Memory B cell (primary cell): Measurements from ENCODE around the gene JRKL.
"Not testable (repeated sequence)": the region's sequence is repeated elsewhere in the genome, so short reads cannot be mapped to it uniquely, and the experiment has no call there.

Source experiments
- ATAC-seq: fragments of 150-1000 bp; cut with Tn5 transposase; 2 replicates; pipeline ENCODE4 v1.10.0; 2021; ENCODE audit warnings: low read depth, mild to moderate bottlenecking, moderate library complexity
- DNase-seq, 2 donors: peaks; one replicate each; pipeline ENCODE4 v3.0.0; 2022; ENCODE audit warnings: low spot score in 2 of 2
- H3K27ac Mint-ChIP-seq: one replicate; pipeline ENCODE4 v1.8.0; 2022; ENCODE audit warnings: mild to moderate bottlenecking, moderate library complexity, mixed read lengths
- H3K27me3 Mint-ChIP-seq: one replicate; pipeline ENCODE4 v1.8.0; 2022; ENCODE audit warnings: mixed read lengths
- H3K36me3 Mint-ChIP-seq: one replicate; pipeline ENCODE4 v1.8.0; 2022; ENCODE audit warnings: mild to moderate bottlenecking, mixed read lengths
- H3K4me1 Mint-ChIP-seq: one replicate; pipeline ENCODE4 v1.8.0; 2022; ENCODE audit warnings: mixed read lengths
- H3K4me3 Mint-ChIP-seq: one replicate; pipeline ENCODE4 v1.8.0; 2022; ENCODE audit warnings: mild to moderate bottlenecking, moderate library complexity, mixed read lengths
- H3K9me3 Mint-ChIP-seq: one replicate; pipeline ENCODE4 v1.8.0; 2022; ENCODE audit warnings: mixed read lengths

Gene JRKL

DNA sequence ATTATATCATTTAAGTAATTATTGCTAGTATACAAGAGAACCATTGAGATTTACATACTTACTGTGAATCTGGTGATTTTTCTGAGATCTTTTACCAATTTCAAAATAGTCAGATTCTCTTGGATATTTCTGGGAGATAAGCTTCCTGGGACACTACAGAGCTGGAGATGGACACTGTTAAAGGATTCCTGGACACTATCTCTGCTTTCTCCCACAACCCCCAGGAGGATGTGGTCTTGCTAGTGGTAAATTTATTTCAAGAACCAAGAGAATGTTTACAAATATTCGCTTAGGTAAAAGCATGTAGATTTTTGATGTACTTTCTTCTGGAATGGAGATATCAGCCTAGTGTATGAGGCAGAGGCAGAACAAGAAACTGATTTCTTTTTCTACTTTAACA is 13.0 kb upstream of the JRKL start:
- DNase-seq, result no peak
- ATAC-seq, result no peak
- no peaks in the 10 kb centered on the region for H3K9me3 Mint-ChIP-seq
- no peak overlapping the region for H3K4me3 Mint-ChIP-seq
- H3K36me3 Mint-ChIP-seq, result peaks cover 17% of the 10 kb centered on the region
- no peaks in the 10 kb centered on the region for H3K27me3 Mint-ChIP-seq
- peaks cover 4% of the 10 kb centered on the region for H3K4me1 Mint-ChIP-seq
- H3K27ac Mint-ChIP-seq, result no peak overlapping the region

DNA sequence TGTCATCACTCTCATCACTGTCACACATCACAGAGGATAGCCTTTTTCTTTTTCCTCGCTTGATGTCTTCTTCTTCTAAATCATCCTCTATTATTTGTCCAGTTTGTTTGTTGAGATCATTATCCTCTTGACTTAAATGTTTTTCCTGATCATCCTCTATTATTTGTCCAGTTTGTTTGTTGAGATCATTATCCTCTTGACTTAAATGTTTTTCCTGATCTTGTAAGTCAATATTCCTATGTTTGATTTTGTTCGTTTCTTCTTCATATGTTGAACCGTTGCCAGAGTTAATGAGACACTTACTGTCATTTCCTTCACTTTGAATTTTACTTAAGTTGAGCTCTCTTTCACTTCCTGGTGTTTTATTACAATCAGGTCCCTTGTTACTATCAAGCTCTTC is 5.7 kb upstream of the JRKL start:
- Mint-ChIP-seq H3K4me3 (no peak overlapping the region), H3K9me3 (no peaks in the 10 kb centered on the region), H3K4me1 (peaks cover 17% of the 10 kb centered on the region), H3K36me3 (peaks cover 23% of the 10 kb centered on the region), H3K27ac (no peak overlapping the region), H3K27me3 (no peaks in the 10 kb centered on the region)
- DNase-seq (no peak), ATAC-seq (no peak)

DNA sequence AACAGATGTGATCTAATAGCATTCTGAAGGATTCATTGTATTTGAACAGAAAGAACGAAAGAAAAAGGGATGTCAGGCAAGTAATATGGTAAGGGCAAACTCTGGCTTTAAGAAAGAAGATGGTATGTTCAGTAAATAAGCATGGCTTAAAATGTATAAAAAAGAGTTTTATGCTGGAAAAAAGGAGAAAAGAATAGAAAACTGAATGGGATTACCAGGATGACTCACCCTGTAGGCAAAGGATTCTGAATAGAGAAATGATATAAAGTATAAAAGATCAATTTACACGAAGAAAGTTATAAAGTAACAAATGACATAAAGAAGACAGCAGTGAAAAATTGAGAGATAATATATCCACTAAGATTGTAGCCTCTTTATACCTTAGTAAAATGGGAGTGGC is 4.6 kb upstream of the JRKL start:
- no peaks in the 10 kb centered on the region for H3K9me3 Mint-ChIP-seq
- H3K36me3 Mint-ChIP-seq, result peaks cover 18% of the 10 kb centered on the region
- no peaks in the 10 kb centered on the region for H3K27me3 Mint-ChIP-seq
- H3K27ac Mint-ChIP-seq, result no peak overlapping the region
- no peak for DNase-seq
- H3K4me3 Mint-ChIP-seq, result no peak overlapping the region
- no peak for ATAC-seq
- H3K4me1 Mint-ChIP-seq, result peaks cover 17% of the 10 kb centered on the region

DNA sequence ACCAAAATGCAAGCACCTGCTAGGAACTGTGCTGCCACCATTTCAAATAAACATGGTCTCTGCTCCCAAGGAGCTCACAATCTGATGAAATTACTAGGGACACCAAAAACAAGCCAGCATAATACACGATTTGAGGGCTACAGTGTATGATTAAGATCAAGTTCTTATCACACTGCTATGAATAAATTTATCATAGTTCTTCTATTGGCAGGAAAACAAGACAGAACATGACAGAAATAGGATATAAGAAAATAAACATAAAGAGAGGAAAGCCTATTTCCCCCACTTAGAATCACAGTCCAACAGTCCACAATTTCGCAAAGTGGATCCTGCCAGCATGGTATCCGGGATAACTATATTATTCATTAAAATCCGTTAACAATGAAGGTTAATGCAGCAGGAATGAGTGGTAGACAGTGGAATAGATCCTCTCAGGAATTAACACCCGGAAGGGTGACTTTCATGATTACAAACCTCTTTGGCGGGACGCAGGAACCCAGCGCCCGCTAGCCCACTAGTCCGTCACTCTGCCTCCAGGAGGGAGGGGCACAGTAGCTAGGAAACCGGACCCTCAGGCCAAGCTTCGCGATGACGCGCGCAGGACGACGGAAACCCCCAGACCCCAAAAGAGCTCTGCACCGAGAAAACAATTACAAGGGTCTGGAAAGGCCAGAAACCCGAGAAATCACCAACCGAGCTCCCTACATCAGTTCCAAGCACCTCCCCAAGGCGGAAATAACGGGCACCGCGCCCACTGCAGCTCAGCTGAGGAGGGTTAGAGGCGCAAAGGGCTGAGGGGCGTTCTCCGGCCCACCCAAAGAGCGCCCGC is 708 bp upstream of the JRKL start:
- H3K27ac Mint-ChIP-seq, result peak overlapping the region; percentile 80
- DNase-seq (no peak), ATAC-seq (peak; percentile 56)
- peaks cover 7% of the 10 kb centered on the region for H3K36me3 Mint-ChIP-seq
- H3K4me1 Mint-ChIP-seq, result peaks cover 17% of the 10 kb centered on the region
- H3K9me3 Mint-ChIP-seq, result no peaks in the 10 kb centered on the region
- H3K4me3 Mint-ChIP-seq, result peak overlapping the region; percentile 92
- H3K27me3 Mint-ChIP-seq, result no peaks in the 10 kb centered on the region

DNA sequence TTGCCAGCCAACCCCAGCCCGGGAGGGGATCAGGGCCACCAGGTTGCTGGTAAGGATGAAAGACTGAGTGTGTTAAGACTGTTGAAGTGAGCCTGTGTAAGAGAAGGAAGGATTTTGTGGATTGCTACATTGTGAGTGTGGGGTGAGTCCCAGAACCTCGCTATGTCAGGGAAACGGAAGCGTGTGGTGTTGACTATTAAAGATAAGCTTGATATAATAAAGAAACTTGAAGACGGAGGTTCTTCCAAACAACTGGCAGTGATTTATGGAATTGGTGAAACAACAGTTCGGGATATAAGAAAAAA is 627 bp downstream of the JRKL start:
- Mint-ChIP-seq H3K36me3 (no peaks in the 10 kb centered on the region), H3K9me3 (no peaks in the 10 kb centered on the region), H3K27me3 (no peaks in the 10 kb centered on the region), H3K4me3 (peak overlapping the region; percentile 92), H3K27ac (peak overlapping the region; percentile 80), H3K4me1 (peaks cover 10% of the 10 kb centered on the region)
- ATAC-seq (no peak), DNase-seq (no peak)

DNA sequence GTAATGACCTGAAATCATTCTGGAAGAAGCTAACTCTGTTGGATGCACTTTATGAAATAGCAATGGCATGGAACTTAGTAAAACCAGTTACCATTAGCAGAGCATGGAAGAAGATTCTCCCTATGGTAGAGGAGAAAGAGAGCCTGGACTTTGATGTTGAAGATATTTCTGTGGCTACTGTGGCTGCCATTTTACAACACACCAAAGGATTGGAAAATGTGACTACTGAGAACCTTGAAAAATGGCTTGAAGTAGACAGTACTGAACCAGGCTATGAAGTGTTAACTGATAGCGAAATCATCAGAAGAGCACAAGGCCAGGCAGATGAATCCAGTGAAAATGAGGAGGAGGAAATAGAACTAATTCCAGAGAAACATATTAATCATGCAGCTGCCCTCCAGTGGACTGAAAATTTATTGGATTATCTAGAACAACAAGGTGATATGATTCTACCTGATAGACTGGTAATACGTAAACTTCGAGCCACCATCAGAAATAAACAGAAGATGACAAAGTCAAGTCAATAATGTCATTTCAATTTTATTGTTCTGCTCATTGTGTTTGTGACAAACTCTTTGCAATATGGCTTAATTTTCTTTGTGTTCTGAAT is 2.0 kb downstream of the JRKL start:
- ATAC-seq, result no peak
- peaks cover 10% of the 10 kb centered on the region for H3K4me1 Mint-ChIP-seq
- H3K9me3 Mint-ChIP-seq, result no peaks in the 10 kb centered on the region
- no peak overlapping the region for H3K4me3 Mint-ChIP-seq
- peak overlapping the region; percentile 66 for H3K27ac Mint-ChIP-seq
- DNase-seq, result no peak
- H3K36me3 Mint-ChIP-seq, result no peaks in the 10 kb centered on the region
- no peaks in the 10 kb centered on the region for H3K27me3 Mint-ChIP-seq

DNA sequence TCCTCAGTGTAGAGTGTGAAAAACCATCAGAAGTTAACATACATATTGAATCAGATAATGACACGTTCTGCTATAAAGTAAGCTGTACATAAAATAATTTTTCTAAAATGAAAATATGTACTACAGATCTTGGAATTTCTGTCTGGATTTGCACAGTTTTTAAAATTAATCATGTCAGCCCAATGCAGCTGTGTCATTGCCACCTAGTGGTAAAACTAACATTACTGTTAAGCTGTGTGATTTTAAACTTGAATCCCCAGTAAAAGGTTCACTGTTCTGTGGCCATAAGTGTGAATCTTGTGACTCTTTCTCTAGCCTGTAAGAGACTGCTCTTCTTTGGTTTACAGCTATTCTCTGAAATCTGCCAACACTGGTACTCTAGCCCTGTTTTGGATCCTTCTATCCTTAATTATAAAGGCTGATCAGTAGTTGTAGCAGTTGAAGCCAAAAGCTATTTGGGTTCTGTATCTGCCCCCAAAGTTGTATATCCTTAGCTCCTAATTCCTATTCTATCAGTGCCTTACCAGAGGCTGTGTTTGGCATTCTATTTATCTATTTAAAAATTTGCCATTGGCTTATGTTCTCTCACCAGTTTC is 4.0 kb downstream of the JRKL start:
- Mint-ChIP-seq H3K36me3 (no peaks in the 10 kb centered on the region), H3K27ac (no peak overlapping the region), H3K4me3 (no peak overlapping the region), H3K4me1 (peaks cover 5% of the 10 kb centered on the region), H3K9me3 (no peaks in the 10 kb centered on the region), H3K27me3 (no peaks in the 10 kb centered on the region)
- DNase-seq, result peak in 1 of 2 donors; percentile 21
- ATAC-seq, result no peak

DNA sequence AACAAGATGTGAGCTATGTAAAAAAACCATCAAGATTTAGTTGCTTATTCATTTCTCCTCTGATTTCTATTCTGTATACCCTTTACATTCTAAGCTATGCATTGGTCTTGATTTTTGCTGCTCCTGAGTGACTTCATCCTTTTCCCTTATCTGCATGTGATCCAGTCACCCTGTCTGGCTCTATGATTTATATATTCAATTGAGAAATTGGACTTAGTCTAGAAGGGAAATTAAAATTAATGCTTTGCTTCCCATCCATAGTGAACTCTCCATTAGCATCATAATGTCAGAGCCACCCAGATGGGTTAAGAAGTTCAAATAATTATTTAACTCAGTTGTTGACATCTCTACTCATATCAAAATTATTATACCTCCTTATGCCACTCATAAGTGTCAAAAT is 5.0 kb downstream of the JRKL start:
- H3K4me3 Mint-ChIP-seq, result no peak overlapping the region
- H3K27me3 Mint-ChIP-seq, result no peaks in the 10 kb centered on the region
- peaks cover 4% of the 10 kb centered on the region for H3K4me1 Mint-ChIP-seq
- no peak for DNase-seq
- H3K36me3 Mint-ChIP-seq, result no peaks in the 10 kb centered on the region
- H3K9me3 Mint-ChIP-seq, result no peaks in the 10 kb centered on the region
- no peak overlapping the region for H3K27ac Mint-ChIP-seq
- no peak for ATAC-seq

DNA sequence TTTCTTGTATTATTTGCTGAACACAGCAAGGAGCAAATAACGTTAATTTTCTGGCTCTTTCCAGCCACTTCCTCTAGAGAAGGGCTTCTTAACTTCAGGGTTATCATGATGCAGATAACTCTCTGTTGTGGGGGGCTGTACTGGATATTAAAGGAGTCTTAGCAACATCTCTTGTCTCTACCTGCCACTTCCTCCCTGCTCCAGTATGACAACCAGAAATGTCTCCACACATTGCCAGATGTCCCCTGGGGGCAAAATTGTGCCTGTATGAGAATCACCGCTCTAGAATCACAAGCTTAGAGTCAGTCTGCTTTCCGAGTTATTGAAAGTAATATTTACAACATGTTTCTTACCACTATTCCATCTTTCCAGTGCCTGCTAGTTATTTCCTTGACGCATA is 6.8 kb downstream of the JRKL start:
- no peaks in the 10 kb centered on the region for H3K27me3 Mint-ChIP-seq
- H3K27ac Mint-ChIP-seq, result no peak overlapping the region
- no peak overlapping the region for H3K4me3 Mint-ChIP-seq
- ATAC-seq (no peak), DNase-seq (no peak)
- H3K36me3 Mint-ChIP-seq, result no peaks in the 10 kb centered on the region
- H3K9me3 Mint-ChIP-seq, result no peaks in the 10 kb centered on the region
- H3K4me1 Mint-ChIP-seq, result no peaks in the 10 kb centered on the region

DNA sequence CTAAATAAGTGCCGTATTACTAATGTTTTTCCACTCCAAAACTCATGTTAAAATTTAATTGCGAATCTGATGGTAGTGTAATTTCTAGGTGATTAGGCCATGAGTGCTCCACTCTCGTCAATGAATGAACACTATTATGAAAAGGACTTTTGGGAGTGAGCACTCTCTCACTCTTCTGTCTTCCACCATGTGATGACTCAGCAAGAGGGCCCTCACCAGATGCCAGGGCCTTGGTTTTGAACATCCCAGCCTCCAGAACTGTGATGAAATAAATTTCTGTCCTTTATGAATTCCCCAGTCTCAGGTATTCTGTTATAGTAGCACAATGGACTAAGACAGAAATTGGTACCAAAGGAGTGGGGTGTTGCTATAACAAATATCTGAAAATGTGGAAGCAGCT is 8.1 kb downstream of the JRKL start:
- Mint-ChIP-seq H3K9me3 (no peaks in the 10 kb centered on the region), H3K4me1 (no peaks in the 10 kb centered on the region), H3K27me3 (peaks cover under 1% of the 10 kb centered on the region), H3K4me3 (no peak overlapping the region), H3K27ac (no peak overlapping the region), H3K36me3 (no peaks in the 10 kb centered on the region)
- ATAC-seq (no peak), DNase-seq (no peak)

DNA sequence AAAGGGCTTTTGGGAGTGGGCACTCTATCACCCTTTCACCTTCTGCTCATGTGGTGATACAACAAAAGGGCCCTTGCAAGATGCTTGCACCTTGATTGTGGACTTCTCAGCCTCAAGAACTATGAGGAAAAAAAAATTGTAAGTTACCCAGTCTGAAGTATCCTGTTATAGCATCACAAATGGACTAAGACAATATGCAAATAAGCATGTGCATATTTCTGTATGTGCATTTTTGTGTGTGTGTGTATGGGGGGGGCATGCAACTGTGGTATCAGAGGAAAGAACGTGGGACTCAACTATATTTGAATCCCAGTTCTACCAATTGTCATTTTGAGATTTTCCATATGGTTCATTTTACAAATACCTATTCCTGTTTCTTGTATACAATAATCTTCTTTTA is 10.9 kb downstream of the JRKL start:
- H3K36me3 Mint-ChIP-seq, result no peaks in the 10 kb centered on the region
- no peak overlapping the region for H3K4me3 Mint-ChIP-seq
- ATAC-seq (no peak), DNase-seq (no peak)
- no peak overlapping the region for H3K27ac Mint-ChIP-seq
- H3K4me1 Mint-ChIP-seq, result no peaks in the 10 kb centered on the region
- no peaks in the 10 kb centered on the region for H3K9me3 Mint-ChIP-seq
- H3K27me3 Mint-ChIP-seq, result peaks cover 2% of the 10 kb centered on the region

DNA sequence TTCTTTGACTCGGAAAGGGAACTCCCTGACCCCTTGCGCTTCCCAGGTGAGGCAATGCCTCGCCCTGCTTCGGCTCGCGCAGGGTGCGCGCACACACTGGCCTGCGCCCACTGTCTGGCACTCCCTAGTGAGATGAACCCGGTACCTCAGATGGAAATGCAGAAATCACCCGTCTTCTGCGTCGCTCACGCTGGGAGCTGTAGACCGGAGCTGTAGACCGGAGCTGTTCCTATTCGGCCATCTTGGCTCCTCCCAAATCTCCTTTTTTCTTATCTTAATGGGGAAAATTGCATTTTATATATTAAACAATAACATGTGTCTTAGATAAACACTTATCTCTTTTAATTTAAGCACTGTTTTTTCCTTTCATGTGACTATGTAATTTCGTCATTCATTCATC is 21.6 kb downstream of the JRKL start:
- not testable (repeated sequence) for ATAC-seq, H3K4me1 Mint-ChIP-seq, H3K36me3 Mint-ChIP-seq, H3K9me3 Mint-ChIP-seq, DNase-seq, H3K27ac Mint-ChIP-seq
- H3K27me3 Mint-ChIP-seq, result peaks cover 16% of the 10 kb centered on the region
- H3K4me3 Mint-ChIP-seq, result peak overlapping the region; percentile 37

DNA sequence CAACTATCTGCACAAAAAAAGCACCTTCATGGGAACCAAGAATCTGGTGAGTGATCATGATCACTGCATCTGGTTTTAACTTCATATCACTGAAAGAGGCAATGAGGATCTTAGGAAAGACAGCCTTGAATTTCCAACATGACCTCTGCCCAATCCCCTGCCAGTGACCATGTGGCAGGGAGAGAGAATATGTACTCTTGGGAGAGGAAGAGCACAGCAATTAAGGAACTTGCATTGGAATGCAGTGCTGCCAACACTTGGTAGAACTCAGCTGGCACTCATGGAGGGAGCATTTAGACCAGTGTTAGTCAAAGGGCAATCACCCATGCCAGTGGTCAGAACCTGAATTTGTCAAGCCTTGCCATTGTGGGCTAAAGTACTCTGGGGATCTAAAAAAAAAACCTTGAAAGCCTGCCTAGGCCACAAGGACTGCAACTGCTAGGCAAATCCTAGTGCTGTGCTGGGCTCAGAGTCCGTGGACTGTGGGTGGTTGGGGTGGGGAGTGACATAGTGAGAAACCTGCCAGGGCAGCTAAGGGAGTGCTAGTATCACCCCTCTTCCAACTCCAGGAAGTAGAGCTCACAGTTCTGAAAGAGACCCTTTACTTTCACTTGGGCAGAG is 23.1 kb downstream of the JRKL start:
- no peak overlapping the region for H3K4me3 Mint-ChIP-seq
- H3K36me3 Mint-ChIP-seq, result no peaks in the 10 kb centered on the region
- H3K9me3 Mint-ChIP-seq, result no peaks in the 10 kb centered on the region
- peaks cover 18% of the 10 kb centered on the region for H3K27me3 Mint-ChIP-seq
- ATAC-seq (no peak), DNase-seq (no peak)
- no peaks in the 10 kb centered on the region for H3K4me1 Mint-ChIP-seq
- no peak overlapping the region for H3K27ac Mint-ChIP-seq

DNA sequence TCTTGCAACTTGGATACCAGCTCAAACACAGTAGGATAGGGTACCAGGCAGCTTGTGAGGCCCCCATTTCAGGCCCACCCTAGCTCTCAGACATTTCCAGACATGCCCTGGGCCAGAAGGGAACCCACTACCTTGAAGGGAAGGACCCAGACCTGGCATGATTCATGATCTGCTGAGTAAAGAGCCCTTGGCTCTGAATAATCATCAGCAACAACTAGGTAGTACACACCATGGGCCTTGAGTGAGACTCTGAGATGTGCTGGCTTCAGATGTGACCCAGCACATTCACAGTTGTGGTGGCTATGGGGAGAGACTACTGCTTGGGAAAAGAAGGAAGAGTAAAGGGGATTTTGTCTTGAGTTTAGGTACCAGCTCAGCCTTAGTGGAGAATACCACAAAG is 23.6 kb downstream of the JRKL start:
- DNase-seq (no peak), ATAC-seq (no peak)
- peaks cover 20% of the 10 kb centered on the region for H3K27me3 Mint-ChIP-seq
- no peaks in the 10 kb centered on the region for H3K9me3 Mint-ChIP-seq
- H3K4me1 Mint-ChIP-seq, result no peaks in the 10 kb centered on the region
- no peak overlapping the region for H3K27ac Mint-ChIP-seq
- H3K36me3 Mint-ChIP-seq, result no peaks in the 10 kb centered on the region
- no peak overlapping the region for H3K4me3 Mint-ChIP-seq
